DND-41 (cell line): ENCODE data around the gene ZNF311.

Experiments used
- ATAC-seq: fragments of 200-7000 bp; cut with Tn5 transposase; 3 replicates; pipeline ENCODE4 v1.9.1; 2021; ENCODE audit warnings: low read depth; ENCODE audit not compliant: insufficient read depth
- DNase-seq: peaks from one replicate; pipeline ENCODE4 v3.0.0-alpha.2; 2020
- H2AFZ ChIP-seq: 2 replicates; pipeline ENCODE4 v1.6.0; 2012; ENCODE audit warnings: low read depth, low read length
- H3K27ac ChIP-seq: 2 replicates; pipeline ENCODE4 v1.5.1; 2012; ENCODE audit warnings: low read length, inconsistent platforms
- H3K27me3 ChIP-seq: fragments of 200-600 bp; sonication (generic); 2 replicates; pipeline ENCODE4 v1.6.0; 2012; ENCODE audit warnings: low read length, mild to moderate bottlenecking, inconsistent platforms; ENCODE audit not compliant: insufficient read depth, poor library complexity
- H3K36me3 ChIP-seq: 2 replicates; pipeline ENCODE4 v1.5.1; 2012; ENCODE audit warnings: low read length, inconsistent platforms; ENCODE audit not compliant: insufficient read depth
- H3K4me1 ChIP-seq: 2 replicates; pipeline ENCODE4 v1.5.1; 2012; ENCODE audit warnings: mild to moderate bottlenecking, low read length; ENCODE audit not compliant: insufficient read depth
- H3K4me2 ChIP-seq: 2 replicates; pipeline ENCODE4 v1.6.0; 2012; ENCODE audit warnings: mild to moderate bottlenecking, moderate library complexity, low read length, inconsistent platforms; ENCODE audit not compliant: insufficient read depth
- H3K4me3 ChIP-seq, 2 experiments: fragments of 200-600 bp in 1 of 2; shearing (Covaris generic) in 1 of 2; 2 replicates each; pipeline ENCODE4 v1.5.1; 2012 to 2016; ENCODE audit warnings: inconsistent platforms in 2 of 2, low read length in 2 of 2, mild to moderate bottlenecking in 2 of 2, low read depth in 1 of 2, moderate library complexity in 1 of 2
- H3K79me2 ChIP-seq: 2 replicates; pipeline ENCODE4 v1.6.0; 2012; ENCODE audit warnings: low read length, inconsistent platforms; ENCODE audit not compliant: insufficient read depth
- H3K9ac ChIP-seq: 2 replicates; pipeline ENCODE4 v1.6.0; 2012; ENCODE audit warnings: low read depth, mild to moderate bottlenecking, inconsistent platforms, low read length, moderate library complexity
- H3K9me3 ChIP-seq: 2 replicates; pipeline ENCODE4 v1.5.1; 2012; ENCODE audit warnings: low read length, moderate library complexity, mild to moderate bottlenecking, inconsistent platforms; ENCODE audit not compliant: insufficient read depth, severe bottlenecking
- H4K20me1 ChIP-seq: 2 replicates; pipeline ENCODE4 v1.6.0; 2012; ENCODE audit warnings: low read length; ENCODE audit not compliant: insufficient read depth
- CTCF ChIP-seq: IDR thresholded peaks from 2 replicates; pipeline ENCODE4 v1.5.1; 2012; ENCODE audit warnings: borderline replicate concordance, low read length, moderate library complexity, mild to moderate bottlenecking; ENCODE audit not compliant: poor library complexity, severe bottlenecking; ENCODE audit errors: extremely low read depth
- EZH2 ChIP-seq: IDR thresholded peaks from 3 replicates; pipeline ENCODE4 v1.6.1; 2012; ENCODE audit warnings: borderline replicate concordance, low read depth, mild to moderate bottlenecking, moderate library complexity, low read length, inconsistent platforms; ENCODE audit not compliant: severe bottlenecking

Gene ZNF311

GRCh38 chr6:28945349-28945748 is 59.8 kb downstream of the ZNF311 start:
- Histone ChIP-seq H3K4me1 (no peaks in the 10 kb centered on the region), H3K4me2 (no peak overlapping the region), H3K27ac (no peak overlapping the region), H3K9ac (no peak overlapping the region), H3K79me2 (no peaks in the 10 kb centered on the region), H3K4me3 (no peak overlapping the region), H3K9me3 (peaks cover 2% of the 10 kb centered on the region), H3K36me3 (no peaks in the 10 kb centered on the region), H3K27me3 (peaks cover 8% of the 10 kb centered on the region), H4K20me1 (no peaks in the 10 kb centered on the region), H2AFZ (no peak overlapping the region)
- no peak for TF ChIP-seq EZH2
- no peak for TF ChIP-seq CTCF
- ATAC-seq (no peak), DNase-seq (no peak)
